GM19397 (cell line): Measurements from ENCODE around the gene ZNF205.
A peak's percentile ranks its signal among the peaks of the same experiment; 100 is the strongest.

Source experiments
- ATAC-seq: cut with Tn5 transposase; IDR thresholded peaks from one replicate; pipeline ENCODE4 v1.9.1; 2021; ENCODE audit warnings: mild to moderate bottlenecking, moderate library complexity; ENCODE audit not compliant: unreplicated experiment

ZNF205 gene

DNA sequence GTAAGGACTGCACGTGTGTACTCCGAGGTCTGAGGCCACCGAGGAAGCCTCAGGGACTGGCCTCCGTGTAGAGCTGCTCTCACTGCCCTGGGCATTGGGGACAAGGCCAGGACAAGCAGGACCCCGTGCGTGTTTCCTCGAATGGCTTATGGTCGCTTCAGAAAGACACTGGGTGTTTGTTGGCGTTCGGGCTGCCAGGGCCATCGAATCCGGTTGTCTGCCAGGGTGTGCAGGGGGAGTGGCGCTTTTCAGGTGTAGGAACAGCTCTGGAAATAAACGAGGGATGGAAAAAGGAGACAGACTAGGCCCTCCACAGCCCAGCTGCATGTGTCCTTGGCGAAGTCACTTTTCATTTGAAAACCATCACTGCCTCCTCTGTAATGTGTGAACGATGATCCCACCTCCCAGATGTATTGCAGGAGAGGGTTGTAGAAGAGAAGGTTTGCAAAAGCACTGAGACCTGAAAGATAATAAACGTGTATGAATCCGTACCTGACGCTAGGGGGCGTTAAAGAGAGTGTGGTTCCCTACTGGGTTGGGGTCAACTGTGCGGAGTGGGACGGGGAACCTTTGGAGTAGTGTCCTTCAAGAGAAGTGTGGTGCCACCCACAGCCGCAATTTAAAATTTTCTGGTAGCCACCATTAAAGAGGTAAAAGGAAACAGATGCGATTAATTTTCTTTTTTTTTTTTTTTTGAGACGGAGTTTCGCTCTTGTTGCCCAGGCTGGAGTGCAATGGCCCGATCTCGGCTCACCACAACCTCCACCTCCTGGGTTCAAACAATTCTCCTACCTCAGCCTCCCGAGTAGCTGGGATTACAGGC lies 11.2 kb upstream of the ZNF205 start:
- ATAC-seq, result no peak

DNA sequence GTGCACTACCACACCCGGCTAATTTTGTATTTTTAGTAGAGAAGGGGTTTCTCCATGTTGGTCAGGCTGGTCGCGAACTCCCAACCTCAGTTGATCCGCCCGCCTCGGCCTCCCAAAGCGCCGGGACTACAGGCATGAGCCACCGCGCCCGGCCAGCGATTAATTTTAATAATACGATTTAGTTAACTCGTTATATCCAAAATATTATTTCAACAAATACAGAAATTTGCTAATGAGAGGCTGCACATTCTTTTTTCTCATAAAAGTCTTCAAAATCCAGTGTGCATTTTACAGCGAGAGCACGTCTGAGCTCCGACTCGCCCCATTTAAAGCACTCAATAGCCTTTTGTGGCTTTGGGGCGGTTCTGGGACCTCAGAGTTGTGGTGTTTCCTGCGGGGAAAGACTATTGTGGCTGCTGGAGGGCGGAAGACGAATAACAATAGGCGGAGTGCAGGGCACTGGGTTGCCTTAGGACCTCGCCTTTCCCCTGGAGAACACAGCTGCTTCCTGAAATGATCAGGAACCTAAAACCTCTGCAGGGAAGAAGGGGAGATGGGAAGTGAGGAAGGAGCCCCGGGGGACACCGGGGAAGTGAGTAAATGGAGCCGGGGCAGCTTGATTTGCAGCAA lies 10.4 kb upstream of the ZNF205 start:
- ATAC-seq, result no peak

DNA sequence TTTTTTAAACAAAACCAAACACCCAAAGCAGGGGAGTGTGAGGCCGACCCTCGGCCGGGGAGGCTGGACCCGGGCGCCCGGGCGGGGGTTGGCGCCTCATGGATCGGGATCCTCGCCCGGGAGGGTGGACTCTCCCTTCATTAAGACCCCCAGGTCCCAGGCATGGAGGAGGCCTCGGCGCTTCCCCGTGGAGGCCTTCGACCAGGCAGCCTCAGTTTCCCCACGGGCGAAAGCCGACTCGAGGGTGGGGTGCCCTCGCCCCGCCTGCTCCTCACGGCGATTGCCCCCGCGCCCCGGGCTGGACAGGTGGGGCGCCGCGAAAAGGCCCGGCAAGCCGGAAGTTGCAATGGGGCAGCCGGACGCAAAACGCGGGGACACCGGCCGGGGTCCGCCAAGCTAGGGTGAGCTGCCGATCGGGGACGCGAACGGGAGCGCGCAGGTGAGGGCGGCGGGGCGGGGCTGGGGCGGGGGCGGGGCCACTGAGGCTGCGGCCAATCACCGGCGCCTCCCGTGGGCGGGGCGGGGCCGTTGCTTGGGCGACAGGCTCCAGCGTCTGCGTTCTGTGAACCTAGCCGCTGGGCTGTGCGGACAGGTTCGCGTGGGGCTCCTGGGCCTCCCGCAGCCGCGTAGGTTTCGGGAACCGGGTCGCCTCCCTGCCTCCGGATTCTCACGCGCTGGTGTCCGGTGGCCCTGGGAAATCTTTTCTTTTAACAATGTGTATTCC lies 6.0 kb upstream of the ZNF205 start:
- ATAC-seq, result peak; percentile 81

DNA sequence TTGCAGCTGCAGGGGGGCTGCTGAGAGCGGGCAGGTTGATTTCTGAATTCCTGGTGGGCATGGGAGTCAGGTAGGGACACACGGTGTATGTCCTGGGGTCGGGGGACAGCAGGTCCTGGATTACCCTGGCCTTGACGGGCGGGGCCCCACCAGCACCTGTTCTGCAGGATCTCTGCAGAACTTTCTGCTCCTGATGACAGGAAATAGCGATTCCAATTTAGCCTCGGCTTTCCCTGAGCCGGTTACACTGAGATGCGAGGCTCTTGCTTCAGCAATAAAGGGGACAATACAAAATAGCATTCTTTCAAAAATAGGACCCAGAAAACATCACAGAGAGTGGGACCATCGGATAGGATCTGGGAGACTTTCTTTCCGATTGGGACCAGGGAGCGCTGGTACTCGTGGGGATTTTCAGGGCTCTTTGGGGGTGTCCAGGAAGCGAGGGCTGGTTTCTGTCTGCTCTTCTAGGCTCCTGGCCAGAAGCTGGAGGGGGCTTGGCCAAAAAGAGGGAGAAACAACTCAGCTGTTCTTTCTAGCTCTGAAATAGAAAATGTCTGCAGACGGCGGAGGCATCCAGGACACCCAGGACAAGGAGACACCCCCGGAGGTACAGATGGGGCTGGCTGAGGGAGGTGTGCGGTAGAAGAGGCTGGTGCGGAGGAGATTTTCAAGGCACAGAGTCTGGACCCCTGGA lies 642 bp downstream of the ZNF205 start:
- ATAC-seq, result no peak

DNA sequence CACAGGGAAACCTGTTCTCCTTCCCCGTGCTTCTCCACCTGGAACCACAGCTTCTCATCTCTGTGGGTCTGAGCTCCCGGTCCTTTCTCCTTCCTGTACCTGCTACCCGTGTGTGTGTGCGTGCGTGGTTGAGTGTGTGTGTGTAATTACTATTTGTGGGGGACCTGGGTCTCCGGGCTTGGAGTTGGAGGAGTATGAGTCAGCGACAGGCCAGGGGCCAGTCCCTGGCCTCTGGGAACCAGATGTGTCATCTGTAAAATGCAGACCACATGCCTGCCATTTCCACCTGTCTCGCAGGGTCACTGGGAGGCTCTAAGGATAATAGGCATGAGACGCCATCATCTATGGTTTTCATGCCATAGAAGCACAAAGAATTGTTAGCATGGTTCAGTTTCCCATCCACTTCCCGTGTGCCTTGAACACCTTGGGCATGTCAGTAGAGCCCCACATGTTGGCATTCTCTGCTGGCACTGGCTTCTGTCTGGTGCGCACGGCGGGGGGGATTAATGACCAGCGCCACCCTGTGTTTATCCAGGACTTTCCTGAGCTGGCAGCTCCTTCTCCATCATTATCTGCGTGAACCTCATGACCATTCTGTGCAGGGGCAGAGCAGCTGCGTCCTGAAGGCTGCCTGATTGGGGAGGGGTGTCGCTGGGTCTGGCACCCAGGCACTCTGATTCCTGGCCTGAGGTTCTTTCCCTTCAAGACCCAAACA lies 1.5 kb downstream of the ZNF205 start:
- ATAC-seq, result no peak

DNA sequence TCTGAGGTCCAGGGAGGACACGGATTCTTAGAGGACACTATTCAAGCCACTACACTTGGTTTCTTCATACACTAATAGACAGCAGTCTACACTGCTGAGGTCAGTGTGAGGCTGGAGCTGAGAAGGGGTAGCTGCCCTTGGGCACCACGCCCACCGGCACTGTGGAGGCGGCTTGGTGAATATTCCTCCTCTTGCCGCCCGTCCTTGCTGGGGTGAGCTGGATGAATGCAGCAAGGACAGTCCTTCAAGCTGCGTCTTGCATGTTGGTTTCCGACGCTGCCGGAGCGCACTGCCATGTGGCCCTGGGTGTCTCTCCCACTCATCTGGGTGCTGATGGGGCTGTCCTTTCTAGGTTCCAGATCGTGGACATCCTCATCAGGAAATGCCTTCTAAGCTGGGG lies 2.6 kb downstream of the ZNF205 start:
- no peak for ATAC-seq

DNA sequence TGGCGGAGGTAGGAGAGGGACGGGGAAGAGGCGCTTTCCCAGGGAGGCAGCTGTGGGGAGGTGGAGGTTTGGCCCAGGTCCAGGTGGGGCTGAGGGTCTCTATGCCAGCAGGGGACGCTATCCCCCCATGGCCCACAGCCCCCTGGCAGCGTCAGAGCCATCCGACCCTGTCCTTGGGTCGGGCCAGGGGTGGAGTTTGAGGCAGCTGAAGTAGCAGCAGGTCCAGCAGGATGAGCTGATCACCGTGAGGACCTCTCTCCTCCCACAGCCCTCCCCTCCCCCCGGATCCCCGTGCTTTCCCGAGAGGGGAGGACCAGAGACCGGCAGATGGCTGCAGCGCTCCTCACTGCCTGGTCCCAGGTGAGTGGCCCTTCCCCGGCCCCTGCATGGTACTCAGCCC lies 3.2 kb downstream of the ZNF205 start:
- no peak for ATAC-seq

DNA sequence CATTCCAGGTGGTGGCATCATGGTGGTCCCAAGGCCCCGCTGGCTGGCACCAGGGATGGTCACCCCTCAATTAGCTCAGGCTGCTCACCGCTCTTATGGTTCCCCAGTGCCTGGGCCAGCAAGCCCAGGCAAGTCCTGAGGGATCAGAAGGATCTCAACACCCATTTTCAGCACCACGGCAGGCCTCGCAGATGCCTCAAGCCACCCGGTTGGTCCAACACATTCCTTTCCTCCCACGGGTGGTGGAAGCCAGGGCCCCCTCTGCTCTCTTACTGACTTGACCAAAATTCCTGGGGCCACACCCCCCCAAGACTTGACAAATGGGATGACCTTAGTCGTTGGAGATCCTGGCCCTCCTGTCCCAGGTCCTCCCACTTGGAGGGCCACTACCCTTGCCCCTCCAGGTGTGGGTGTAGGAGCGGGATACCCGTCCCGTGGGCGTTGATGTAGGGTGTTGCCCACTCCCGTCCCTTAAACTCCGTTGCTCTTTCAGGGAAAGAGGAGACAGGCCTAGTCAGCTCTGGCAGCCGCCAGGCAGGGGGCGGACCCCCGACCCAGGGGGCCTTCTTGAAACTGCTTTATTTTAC lies 5.9 kb downstream of the ZNF205 start:
- ATAC-seq, result no peak

DNA sequence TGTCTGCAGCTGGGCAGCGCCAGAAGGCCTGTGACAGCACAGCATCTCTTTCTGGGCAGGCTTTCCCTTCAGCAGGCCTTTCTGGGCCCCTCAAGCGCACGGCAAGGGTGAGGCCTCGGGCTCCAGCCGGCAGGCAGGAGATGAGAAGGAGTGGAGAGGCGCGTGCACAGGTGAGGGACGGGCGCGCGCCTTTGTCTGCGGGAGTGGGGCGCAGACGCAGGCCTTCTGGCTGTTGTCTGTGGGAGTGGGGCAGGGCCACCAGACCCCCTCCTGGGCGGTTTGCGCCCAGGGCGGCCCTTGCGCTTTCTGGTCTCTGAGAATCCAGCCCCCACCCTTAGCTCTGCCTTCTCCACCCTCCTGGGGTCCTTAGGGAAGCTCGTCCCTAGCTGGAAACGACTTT lies 6.5 kb downstream of the ZNF205 start:
- ATAC-seq, result no peak

DNA sequence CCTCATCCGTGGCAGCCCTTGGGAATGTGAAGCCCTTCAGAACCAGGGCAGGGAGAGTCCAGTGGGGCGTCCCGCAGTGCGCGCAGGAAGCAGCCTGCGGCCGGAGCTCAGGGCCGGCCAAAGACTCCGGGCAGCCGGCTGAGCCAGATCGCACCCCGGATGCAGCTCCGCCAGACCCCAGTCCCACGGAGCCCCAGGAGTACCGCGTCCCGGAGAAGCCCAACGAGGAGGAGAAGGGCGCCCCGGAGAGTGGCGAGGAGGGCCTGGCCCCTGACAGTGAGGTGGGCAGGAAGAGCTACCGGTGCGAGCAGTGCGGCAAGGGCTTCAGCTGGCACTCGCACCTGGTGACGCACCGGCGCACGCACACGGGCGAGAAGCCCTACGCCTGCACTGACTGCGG lies 6.9 kb downstream of the ZNF205 start:
- ATAC-seq, result no peak

DNA sequence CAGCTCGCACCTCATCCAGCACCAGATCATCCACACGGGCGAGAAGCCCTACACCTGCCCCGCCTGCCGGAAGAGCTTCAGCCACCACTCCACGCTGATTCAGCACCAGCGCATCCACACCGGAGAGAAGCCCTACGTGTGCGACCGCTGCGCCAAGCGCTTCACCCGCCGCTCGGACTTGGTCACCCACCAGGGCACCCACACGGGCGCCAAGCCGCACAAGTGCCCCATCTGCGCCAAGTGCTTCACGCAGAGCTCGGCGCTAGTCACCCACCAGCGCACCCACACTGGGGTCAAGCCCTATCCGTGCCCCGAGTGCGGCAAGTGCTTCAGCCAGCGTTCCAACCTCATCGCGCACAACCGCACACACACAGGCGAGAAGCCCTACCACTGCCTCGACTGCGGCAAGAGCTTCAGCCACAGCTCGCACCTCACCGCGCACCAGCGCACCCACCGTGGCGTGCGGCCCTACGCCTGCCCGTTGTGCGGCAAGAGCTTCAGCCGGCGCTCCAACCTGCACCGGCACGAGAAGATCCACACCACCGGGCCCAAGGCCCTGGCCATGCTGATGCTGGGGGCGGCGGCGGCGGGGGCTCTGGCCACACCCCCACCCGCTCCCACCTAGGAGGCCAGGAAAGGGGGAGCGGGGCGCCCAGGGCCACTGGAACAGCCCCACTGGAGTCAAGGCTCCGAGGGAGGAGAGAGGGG lies 7.5 kb downstream of the ZNF205 start:
- ATAC-seq, result no peak

DNA sequence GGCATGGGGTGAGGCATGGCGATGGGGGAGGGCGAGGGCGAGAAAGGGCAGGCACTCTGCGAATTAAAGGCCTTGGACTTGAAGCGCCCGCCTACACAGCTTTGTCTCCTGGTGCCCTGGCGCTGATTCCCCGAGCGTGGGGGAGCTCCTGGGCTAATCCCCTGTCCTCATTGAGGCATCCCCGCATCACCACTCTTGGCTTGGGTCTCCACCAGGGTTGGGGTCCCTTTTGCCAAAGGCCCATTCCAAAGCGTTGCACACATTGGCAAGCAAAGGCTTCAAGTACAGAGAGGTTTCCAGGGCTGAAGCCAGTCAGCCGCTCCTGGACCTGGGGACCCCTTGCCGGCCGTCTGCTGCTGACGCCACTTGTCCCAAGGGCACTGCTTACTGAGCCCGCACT lies 8.0 kb downstream of the ZNF205 start:
- no peak for ATAC-seq

DNA sequence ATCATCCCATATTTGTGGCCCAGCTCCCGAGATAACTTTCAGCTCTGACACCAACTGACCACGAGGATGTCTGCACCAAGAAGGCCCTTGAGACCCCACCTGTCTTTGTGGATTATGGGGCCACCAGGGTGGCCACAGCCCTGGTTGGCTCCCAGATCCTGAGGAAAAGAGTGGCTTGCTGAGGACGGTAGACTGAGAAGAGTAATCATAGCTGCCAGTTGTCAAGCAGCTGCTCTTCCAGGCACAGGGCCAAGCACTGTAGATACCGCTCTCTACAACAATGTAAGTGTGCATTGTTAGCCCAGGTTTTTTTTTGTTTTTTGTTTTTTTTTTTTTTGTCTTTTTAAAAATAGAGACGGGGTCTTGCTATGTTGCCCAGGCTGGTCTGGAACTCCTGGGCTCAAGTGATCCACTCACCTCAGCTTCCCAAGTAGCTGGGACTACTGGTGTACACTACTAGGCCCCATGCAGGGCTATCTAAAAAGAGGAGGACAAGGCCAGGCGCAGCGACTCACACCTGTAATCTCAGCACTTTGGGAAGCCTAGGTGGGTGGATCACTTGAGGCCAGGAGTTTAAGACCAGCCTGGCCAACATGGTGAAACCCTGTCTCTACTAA lies 9.6 kb downstream of the ZNF205 start:
- no peak for ATAC-seq

DNA sequence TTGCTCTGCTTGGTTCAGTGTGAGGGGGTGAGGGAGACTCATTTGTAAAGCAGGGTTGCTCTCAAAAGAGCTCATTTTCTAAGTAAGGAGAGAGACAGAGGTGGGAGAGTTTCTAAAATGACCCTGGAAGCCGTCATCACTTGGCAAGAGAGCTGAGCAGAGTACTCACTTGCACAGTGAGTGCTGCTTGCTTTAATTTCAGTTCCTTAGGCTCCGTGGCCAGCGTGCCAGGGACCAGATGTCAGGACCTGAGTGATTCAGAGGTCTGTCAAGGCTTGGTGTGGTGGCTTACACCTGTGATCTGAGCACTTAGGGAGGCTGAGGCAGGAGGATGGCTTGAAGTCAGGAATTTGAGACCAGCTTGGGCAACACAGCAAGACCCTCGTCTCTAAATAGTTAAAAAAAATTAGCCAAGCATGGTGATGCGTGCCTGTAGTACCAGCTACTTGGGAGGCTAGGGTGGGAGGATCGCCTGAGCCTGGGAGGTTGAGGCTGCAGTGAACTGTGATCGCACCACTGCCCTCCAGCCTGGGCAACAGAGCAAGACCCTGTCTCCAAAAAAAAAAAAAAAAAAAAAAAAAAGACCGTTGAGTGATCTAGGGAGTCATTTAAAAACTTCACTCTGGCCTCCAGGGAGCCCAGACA lies 10.7 kb downstream of the ZNF205 start:
- no peak for ATAC-seq

DNA sequence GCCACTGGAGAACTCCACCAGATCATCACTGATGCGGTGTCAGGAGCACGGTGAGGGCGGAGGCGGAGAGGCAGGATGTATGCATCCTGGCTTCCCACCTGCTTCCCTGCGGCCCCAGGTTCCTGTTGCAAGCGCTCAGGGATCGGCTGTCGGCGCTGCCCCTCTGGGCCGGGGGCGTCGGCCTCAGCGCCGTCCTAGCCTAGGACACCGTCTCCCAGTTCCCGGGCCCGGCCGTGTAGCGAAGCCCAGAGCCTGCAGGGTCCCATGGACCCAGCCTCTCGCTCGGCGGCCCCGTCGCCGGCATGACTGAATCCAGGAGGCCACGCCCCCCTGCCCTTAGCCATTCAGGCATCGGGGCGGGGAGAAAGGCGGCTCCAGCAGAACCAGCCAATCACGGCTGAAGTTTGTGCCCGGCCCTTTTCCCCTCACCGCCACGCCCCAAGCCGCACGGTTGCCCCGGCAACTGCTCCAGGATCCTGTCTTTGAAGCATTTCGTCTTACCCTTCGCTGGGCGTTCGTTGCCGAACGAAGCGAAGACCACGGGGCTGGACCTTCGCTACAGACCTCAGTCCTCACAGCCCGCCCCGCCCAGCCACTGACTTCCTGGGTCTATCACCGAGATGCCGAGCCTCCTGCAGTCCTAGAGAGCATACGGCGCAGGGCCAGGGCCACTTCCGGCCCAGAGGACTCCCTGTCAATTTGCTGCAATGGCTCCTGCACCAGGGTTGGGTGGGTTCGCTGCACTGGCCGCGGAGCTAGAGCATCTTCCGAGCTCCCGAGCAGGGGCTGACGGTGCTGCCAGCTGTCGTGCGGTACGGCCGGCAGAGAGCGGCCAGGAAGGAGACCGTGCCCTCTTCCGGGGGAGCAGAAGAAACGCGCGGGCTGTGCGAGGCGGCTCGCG lies 11.8 kb downstream of the ZNF205 start:
- ATAC-seq, result peak; percentile 88

DNA sequence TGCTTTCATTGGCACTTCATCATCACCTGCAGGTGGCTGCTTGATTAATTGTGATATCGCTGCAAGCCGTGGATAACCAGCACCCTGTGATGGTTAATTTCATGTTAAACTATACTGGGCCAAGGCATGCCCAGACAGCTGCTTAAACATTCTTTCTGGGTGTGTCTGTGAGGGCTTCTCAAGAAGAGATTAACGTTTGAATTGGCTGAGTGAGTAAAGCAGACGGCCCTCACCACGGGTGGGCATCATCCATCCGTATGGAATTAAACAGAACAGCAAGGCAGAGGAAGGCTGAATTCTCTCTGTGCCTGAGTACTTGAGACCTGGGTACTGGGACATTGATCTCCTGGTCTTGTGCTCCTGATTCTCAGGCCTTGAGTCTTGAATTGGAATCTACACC lies 15.4 kb downstream of the ZNF205 start:
- ATAC-seq, result no peak

DNA sequence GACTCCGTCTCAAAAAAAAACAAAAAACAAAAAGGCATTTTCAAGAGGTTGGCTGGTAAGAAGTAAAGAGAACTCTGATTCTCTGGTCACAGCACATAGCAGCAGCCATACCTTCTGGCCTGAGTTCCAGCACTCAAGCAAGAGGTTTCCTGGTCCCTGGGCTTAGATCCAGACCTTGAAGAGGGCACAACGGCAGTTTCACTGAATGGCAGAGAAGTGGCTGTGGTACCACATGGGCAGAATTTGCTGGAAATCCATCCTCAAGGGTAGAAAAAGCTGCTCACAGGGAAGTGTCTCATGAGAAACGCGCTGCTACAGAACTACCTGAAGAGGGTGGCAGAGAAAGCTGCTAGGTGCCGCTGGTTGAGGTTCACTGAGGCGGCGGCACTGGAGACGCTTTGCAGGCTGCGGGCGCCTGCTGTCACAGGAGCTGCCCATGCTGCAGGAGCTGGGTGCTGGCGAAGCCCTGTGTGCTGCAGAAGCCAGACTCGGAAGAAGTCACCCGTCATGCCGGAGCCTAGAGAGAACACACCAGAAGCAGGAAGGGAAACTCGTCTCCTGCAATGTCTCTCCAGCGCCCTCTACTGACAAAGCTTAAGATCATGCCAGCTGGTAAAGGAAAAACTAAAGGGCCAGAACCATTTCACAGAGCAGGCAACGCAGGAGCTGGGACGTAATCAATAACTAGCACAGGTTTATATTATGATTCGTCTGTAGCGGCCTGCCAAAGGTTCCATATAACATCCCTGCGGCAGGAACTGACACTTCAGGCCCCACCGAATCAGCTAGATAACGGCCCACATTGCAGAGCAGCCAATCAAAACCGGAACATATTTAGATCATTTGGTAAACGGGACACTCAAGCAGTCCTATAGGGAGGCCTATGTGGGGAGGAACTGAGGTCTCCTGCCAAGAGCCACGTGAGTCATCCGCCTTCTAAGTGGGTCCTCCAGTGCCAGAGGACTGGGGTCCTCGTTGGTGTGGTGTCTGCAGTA lies 17.0 kb downstream of the ZNF205 start:
- no peak for ATAC-seq
